NCI-H1048 (cell line): ENCODE results near the gene VSNL1.

Source experiments
- DNase-seq: peaks from one replicate; lab custom pipeline; 2025; lab: John Stamatoyannopoulos, UW

VSNL1 gene

GRCh38 chr2:17644997-17645720 lies 104.7 kb downstream of the VSNL1 start:
- DNase-seq: no peak

GRCh38 chr2:17646081-17646554 lies 105.6 kb downstream of the VSNL1 start:
- peak; percentile 5 for DNase-seq

- no peak for DNase-seq
These were observed 106.6 kb downstream of the VSNL1 start for GRCh38 chr2:17646838-17647701.

GRCh38 chr2:17648581-17648980 lies 108.1 kb downstream of the VSNL1 start:
- DNase-seq: no peak

GRCh38 chr2:17649026-17649425 lies 108.5 kb downstream of the VSNL1 start:
- DNase-seq: no peak

GRCh38 chr2:17652681-17653394 lies 112.3 kb downstream of the VSNL1 start:
- DNase-seq: no peak

GRCh38 chr2:17657759-17658158 lies 117.3 kb downstream of the VSNL1 start:
- DNase-seq: no peak

- no peak for DNase-seq
These were observed 117.9 kb downstream of the VSNL1 start for GRCh38 chr2:17658251-17658843.

- DNase-seq: no peak
These were observed 119.7 kb downstream of the VSNL1 start for GRCh38 chr2:17660219-17660618.

- no peak for DNase-seq
These were observed 121.0 kb downstream of the VSNL1 start for GRCh38 chr2:17661460-17661859.

GRCh38 chr2:17662723-17663122 lies 122.2 kb downstream of the VSNL1 start:
- no peak for DNase-seq

GRCh38 chr2:17664534-17664933 lies 124.0 kb downstream of the VSNL1 start:
- DNase-seq: no peak

- no peak for DNase-seq
These were observed 127.4 kb downstream of the VSNL1 start for GRCh38 chr2:17667898-17668297.

- no peak for DNase-seq
These were observed 132.3 kb downstream of the VSNL1 start for GRCh38 chr2:17672583-17673317.

- DNase-seq: no peak
These were observed 134.3 kb downstream of the VSNL1 start for GRCh38 chr2:17674817-17675216.

GRCh38 chr2:17680119-17680518 lies 139.6 kb downstream of the VSNL1 start:
- no peak for DNase-seq

GRCh38 chr2:17682098-17682857 lies 141.8 kb downstream of the VSNL1 start:
- no peak for DNase-seq

GRCh38 chr2:17683981-17684380 lies 143.5 kb downstream of the VSNL1 start:
- DNase-seq: no peak

GRCh38 chr2:17688600-17688999 lies 148.1 kb downstream of the VSNL1 start:
- no peak for DNase-seq

GRCh38 chr2:17689010-17689409 lies 148.5 kb downstream of the VSNL1 start:
- DNase-seq: no peak

- DNase-seq: no peak
These were observed 150.3 kb downstream of the VSNL1 start for GRCh38 chr2:17690776-17691175.
